Stomach (tissue), 9 donors: ENCODE results near the gene PTPRM. TPM values are rescaled to one million over a fixed set of nuclear protein-coding genes. Genes with fewer than 3 reads are reported as not detected.
"Not testable (repeated sequence)": the region's sequence is repeated elsewhere in the genome, so short reads cannot be mapped to it uniquely, and the experiment has no call there.

ENCODE experiments used
- DNase-seq, 2 donors: peaks; one replicate each; pipeline versions ENCODE4 v3.0.0 to v3.0.0-alpha.2; 2013 to 2019
- H3K27ac ChIP-seq, 5 donors: fragments of 200-600 bp in 4 of 5; sonication (generic) in 4 of 5; one replicate each; pipeline ENCODE4 v1.5.1; 2013 to 2019; ENCODE audit warnings: mild to moderate bottlenecking in 1 of 5, moderate library complexity in 1 of 5
- H3K27me3 ChIP-seq, 3 donors: fragments of 200-600 bp; sonication (generic); one replicate each; pipeline ENCODE4 v1.5.1; 2017 to 2019; ENCODE audit warnings: mixed run types in 1 of 3
- H3K36me3 ChIP-seq, 4 donors: fragments of 200-600 bp; sonication (generic); 1 replicate in 3 of 4; 2 replicates in 1 of 4; pipeline ENCODE4 v1.5.1; 2016 to 2019
- H3K4me1 ChIP-seq, 4 donors: fragments of 200-600 bp; sonication (generic); one replicate each; pipeline ENCODE4 v1.5.1; 2016 to 2019
- H3K4me3 ChIP-seq, 4 donors: fragments of 200-600 bp; sonication (generic) in 3 of 4; one replicate each; pipeline ENCODE4 v1.5.1; 2016 to 2019; ENCODE audit warnings: mild to moderate bottlenecking in 1 of 4
- H3K9me3 ChIP-seq, 4 donors: fragments of 200-600 bp; sonication (generic); one replicate each; pipeline ENCODE4 v1.5.1; 2016 to 2019
- EP300 ChIP-seq: sonication (generic); formaldehyde crosslinking; IDR thresholded peaks from one replicate; pipeline ENCODE4 v1.6.1; 2017; ENCODE audit warnings: antibody characterized with exemption
- POLR2A ChIP-seq, 4 donors: fragments of 450-650 bp; IDR thresholded peaks; one replicate each; pipeline ENCODE4 v1.6.1; 2016; ENCODE audit warnings: antibody characterized with exemption in 4 of 4, control low read depth in 2 of 4, mild to moderate bottlenecking in 1 of 4, moderate library complexity in 1 of 4
- POLR2AphosphoS5 ChIP-seq, 3 donors: sonication (generic); formaldehyde crosslinking; IDR thresholded peaks; one replicate each; pipeline ENCODE4 v1.6.1; 2016; ENCODE audit warnings: antibody characterized with exemption in 3 of 3
- WGBS, 5 donors: extraction: QIAGEN DNeasy Blood & Tissue Kit in 3 of 5; methylation state at CpG; one replicate each; pipeline versions ENCODE4 v1.1.5 to v1.1.7; 2013 to 2018; 5-methylcytosine and 5-hydroxymethylcytosine counted together
- intact Hi-C: fragments of 100-400 bp; cut with DNase I; formaldehyde crosslinking; loops from one replicate; pipeline ENCODE4 v1.15.1; 2023; ENCODE audit warnings: low total_unique reads
- polyA plus RNA-seq, 3 donors: library from polyadenylated mRNA; stranded (reverse); fragments of 200-250 nt; gene quantifications; one replicate each; pipeline ENCODE4 v1.2.3, GENCODE V29; 2013
- total RNA-seq, 5 donors: library from RNA; depleted of rRNA; stranded (reverse); fragments of >200 nt; gene quantifications; one replicate each; pipeline versions ENCODE4 v1.1.0 to v1.2.3, GENCODE V29; 2014 to 2016
- TF ChIP-seq, protein P1 (sequence below), 7 experiments: fragments of 450-650 bp in 4 of 7; fragments of 200-600 bp in 3 of 7; sonication (generic) in 3 of 7; IDR thresholded peaks; one replicate each; pipeline ENCODE4 v1.5.1; 2016 to 2019; ENCODE audit warnings: antibody characterized with exemption in 7 of 7, control low read depth in 2 of 7, mild to moderate bottlenecking in 1 of 7
- donor health status: healthy with polysubstance abuse.
- donor health status: Bipolar disorder and iron deficiency.
- donor health status: healthy.

Gene PTPRM
- total and polyA plus RNA-seq, 8 donors: 7.5 to 246 (median 58.2) TPM

DNA sequence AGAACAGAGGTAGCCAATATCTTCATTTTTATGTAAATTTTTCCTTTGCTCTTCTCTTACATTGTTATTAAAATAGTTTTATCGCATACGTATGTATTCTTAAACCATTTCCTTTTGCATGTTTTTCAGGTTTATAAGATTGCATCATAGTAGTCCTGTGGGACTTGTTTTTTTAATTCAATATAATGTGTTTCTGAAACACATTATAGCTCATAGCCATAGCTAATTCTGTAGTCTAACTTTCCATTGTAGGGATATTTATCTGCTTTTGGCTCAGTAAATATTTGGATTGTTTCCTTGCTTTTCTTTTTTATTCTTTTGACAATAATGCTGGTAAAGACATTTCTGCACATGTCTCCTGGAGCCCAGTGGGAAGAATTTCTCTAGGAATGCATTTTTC, 484.3 kb downstream of the PTPRM start:
- intact Hi-C loops: no loop called here
- TF ChIP-seq POLR2A (IDR thresholded peaks at IDR 0.05): no peak
- TF ChIP-seq, protein P1, sequence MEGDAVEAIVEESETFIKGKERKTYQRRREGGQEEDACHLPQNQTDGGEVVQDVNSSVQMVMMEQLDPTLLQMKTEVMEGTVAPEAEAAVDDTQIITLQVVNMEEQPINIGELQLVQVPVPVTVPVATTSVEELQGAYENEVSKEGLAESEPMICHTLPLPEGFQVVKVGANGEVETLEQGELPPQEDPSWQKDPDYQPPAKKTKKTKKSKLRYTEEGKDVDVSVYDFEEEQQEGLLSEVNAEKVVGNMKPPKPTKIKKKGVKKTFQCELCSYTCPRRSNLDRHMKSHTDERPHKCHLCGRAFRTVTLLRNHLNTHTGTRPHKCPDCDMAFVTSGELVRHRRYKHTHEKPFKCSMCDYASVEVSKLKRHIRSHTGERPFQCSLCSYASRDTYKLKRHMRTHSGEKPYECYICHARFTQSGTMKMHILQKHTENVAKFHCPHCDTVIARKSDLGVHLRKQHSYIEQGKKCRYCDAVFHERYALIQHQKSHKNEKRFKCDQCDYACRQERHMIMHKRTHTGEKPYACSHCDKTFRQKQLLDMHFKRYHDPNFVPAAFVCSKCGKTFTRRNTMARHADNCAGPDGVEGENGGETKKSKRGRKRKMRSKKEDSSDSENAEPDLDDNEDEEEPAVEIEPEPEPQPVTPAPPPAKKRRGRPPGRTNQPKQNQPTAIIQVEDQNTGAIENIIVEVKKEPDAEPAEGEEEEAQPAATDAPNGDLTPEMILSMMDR (IDR thresholded peaks at IDR 0.05): no peak
- TF ChIP-seq EP300: no peak
- TF ChIP-seq POLR2AphosphoS5 (IDR thresholded peaks at IDR 0.05): no peak
- Histone ChIP-seq H3K27ac (no peak overlapping the region), H3K4me1 (peaks cover 0 to 30% (median 13%) of the 10 kb centered on the region in 4 donors), H3K27me3 (no peaks in the 10 kb centered on the region), H3K36me3 (no peaks in the 10 kb centered on the region), H3K4me3 (no peak overlapping the region), H3K9me3 (no peaks in the 10 kb centered on the region)
- no peak for DNase-seq
- 33 to 60% (median 53%) methylated on average over 2 of the region's 2 CpGs for WGBS, 5 donors

DNA sequence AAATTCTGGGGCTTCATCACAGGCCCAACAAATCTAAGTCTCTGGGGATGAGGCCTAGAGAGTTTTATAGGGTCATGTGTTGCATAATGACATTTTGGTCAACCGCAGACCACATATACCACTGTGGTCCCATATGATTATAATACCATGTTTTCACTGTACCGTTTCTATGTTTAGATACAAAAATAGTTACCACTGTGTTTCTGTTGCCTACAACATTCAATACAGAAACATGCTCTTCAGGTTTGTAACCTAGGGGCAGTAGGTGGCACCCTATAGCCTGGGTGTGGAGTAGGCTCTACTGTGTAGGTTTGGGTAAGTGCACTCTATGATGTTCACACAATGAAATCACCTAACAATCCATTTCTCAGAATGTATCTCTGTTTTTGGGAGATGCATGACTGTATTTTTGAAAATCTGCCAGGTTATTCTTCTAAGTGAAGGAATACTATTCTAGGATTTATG, 485.2 kb downstream of the PTPRM start:
- H3K4me3 ChIP-seq: no peak overlapping the region
- H3K27me3 ChIP-seq: no peaks in the 10 kb centered on the region
- no peak for TF ChIP-seq EP300
- no peak for TF ChIP-seq POLR2A (IDR thresholded peaks at IDR 0.05)
- no peak for TF ChIP-seq POLR2AphosphoS5 (IDR thresholded peaks at IDR 0.05)
- TF ChIP-seq, protein P1 (IDR thresholded peaks at IDR 0.05): peak in 1 of 7 experiments; percentile 4
- intact Hi-C loops: no loop called here
- peaks cover 0 to 30% (median 13%) of the 10 kb centered on the region in 4 donors for H3K4me1 ChIP-seq
- no peak overlapping the region for H3K27ac ChIP-seq
- DNase-seq: peak in 1 of 2 donors; percentile 29
- H3K9me3 ChIP-seq: no peaks in the 10 kb centered on the region
- WGBS, 5 donors: 31 to 68% (median 59%) methylated on average over 2 of the region's 2 CpGs
- H3K36me3 ChIP-seq: no peaks in the 10 kb centered on the region

DNA sequence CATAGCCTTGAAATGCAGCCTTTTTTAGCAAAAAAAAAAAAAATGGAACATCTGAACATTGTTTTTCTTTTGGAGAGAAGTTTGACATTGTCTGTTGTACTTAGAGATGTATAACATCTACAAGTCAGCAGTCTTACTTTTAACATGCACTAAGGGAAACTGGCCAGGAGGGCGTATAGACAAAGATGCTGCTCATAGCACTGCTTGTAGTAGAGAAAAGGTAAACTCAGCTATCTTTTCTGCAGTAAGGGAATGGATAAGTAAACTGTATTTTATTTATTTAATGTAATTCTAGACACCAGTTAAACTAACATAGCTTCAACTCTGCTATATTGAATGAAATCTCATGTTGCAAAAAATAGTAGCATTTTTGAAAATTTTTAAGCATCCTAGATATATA, 489.6 kb downstream of the PTPRM start:
- no peak overlapping the region for H3K4me3 ChIP-seq
- H3K4me1 ChIP-seq: peaks cover 0 to 14% (median 2%) of the 10 kb centered on the region in 4 donors
- DNase-seq: no peak
- TF ChIP-seq POLR2A (IDR thresholded peaks at IDR 0.05) (no peak), POLR2AphosphoS5 (IDR thresholded peaks at IDR 0.05) (no peak), EP300 (no peak)
- TF ChIP-seq, protein P1 (IDR thresholded peaks at IDR 0.05): no peak
- no peaks in the 10 kb centered on the region for H3K9me3 ChIP-seq
- H3K27me3 ChIP-seq: no peaks in the 10 kb centered on the region
- WGBS, 5 donors: 27 to 74% (median 57%) methylated on average over 1 of the region's 1 CpG
- no peaks in the 10 kb centered on the region for H3K36me3 ChIP-seq
- no peak overlapping the region for H3K27ac ChIP-seq
- intact Hi-C loops: no loop called here

DNA sequence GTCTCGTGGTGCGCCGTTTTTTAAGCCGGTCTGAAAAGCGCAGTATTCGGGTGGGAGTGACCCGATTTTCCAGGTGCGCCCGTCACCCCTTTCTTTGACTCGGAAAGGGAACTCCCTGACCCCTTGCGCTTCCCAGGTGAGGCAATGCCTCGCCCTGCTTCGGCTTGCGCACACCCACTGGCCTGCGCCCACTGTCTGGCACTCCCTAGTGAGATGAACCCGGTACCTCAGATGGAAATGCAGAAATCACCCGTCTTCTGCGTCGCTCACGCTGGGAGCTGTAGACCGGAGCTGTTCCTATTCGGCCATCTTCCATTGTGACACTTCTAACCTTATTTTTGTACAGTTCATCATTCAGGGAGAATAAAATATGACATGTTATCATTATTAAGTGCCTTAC, 496.0 kb downstream of the PTPRM start:
- intact Hi-C loops, H3K9me3 ChIP-seq, H3K27ac ChIP-seq, DNase-seq, H3K36me3 ChIP-seq, H3K4me3 ChIP-seq, H3K4me1 ChIP-seq, H3K27me3 ChIP-seq: not testable (repeated sequence)
- 54 to 78% (median 69%) methylated on average over 10 to 13 of the region's 22 CpGs for WGBS, 5 donors

DNA sequence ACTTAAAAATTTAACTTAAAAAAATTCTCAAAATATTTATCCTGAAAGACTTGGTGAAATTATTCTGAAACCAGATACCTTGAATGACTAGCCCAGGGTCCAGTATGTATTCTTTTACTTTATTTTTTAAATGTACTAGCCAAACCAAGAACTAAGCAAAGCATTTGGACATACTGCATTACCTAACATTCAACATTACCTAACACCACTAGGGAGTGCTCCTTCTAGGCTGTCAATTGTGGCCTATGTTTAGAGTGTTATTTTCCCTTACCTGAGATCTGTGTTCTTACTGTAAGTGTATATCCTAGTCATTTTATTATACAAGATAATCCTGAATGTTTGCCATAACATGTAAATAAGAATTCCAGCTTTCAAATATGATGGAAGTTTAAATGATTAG, 496.6 kb downstream of the PTPRM start:
- TF ChIP-seq POLR2A (IDR thresholded peaks at IDR 0.05) (no peak), EP300 (no peak), POLR2AphosphoS5 (IDR thresholded peaks at IDR 0.05) (no peak)
- TF ChIP-seq, protein P1 (IDR thresholded peaks at IDR 0.05): no peak
- intact Hi-C loops: no loop called here
- H3K27ac ChIP-seq: no peak overlapping the region

More for the DNA sequence above, 496.6 kb downstream of the PTPRM start:
- H3K27me3 ChIP-seq: no peaks in the 10 kb centered on the region
- H3K4me3 ChIP-seq: no peak overlapping the region
- no peaks in the 10 kb centered on the region for H3K9me3 ChIP-seq
- DNase-seq: peak in 1 of 2 donors; percentile 13
- H3K36me3 ChIP-seq: no peaks in the 10 kb centered on the region
- no peaks in the 10 kb centered on the region for H3K4me1 ChIP-seq
